CD14-positive monocyte (primary cell): ENCODE results near the gene MAGEA11. TPM values are rescaled to one million over a fixed set of nuclear protein-coding genes. Genes with fewer than 3 reads are reported as not detected.

ENCODE experiments used
- DNase-seq, 3 donors: peaks; one replicate each; pipeline ENCODE4 v3.0.0-alpha.2; 2011 to 2022
- H2AFZ ChIP-seq: 2 replicates; pipeline ENCODE4 v1.6.0; 2012; ENCODE audit warnings: mild to moderate bottlenecking, low read depth, low read length, inconsistent platforms; ENCODE audit not compliant: insufficient read depth, poor library complexity, severe bottlenecking
- H3K27ac ChIP-seq, 2 donors: 1 replicate in 1 of 2; 2 replicates in 1 of 2; pipeline ENCODE4 v1.5.1; 2012 to 2013; ENCODE audit warnings: low read length in 2 of 2, control low read depth in 1 of 2, inconsistent platforms in 1 of 2, low read depth in 1 of 2, mild to moderate bottlenecking in 1 of 2
- H3K27me3 ChIP-seq, 2 donors: one replicate each; pipeline versions ENCODE4 v1.6.0 to v1.6.1; 2011 to 2013; ENCODE audit warnings: low read length in 2 of 2; ENCODE audit not compliant: control insufficient read depth in 2 of 2, insufficient read depth in 2 of 2
- H3K36me3 ChIP-seq, 2 donors: replicated peaks in 1 of 2; 1 replicate in 1 of 2; 2 replicates in 1 of 2; pipeline versions ENCODE4 v1.5.1 to v1.6.1; 2012 to 2013; ENCODE audit warnings: low read length in 2 of 2, control low read depth in 1 of 2, inconsistent platforms in 1 of 2, mild to moderate bottlenecking in 1 of 2; ENCODE audit not compliant: insufficient read depth in 2 of 2, control insufficient read depth in 1 of 2
- H3K4me1 ChIP-seq, 2 donors: 1 replicate in 1 of 2; 2 replicates in 1 of 2; pipeline versions ENCODE4 v1.5.1 to v1.6.1; 2012 to 2013; ENCODE audit warnings: low read length in 2 of 2, control low read depth in 1 of 2, inconsistent platforms in 1 of 2, mild to moderate bottlenecking in 1 of 2, moderate library complexity in 1 of 2; ENCODE audit not compliant: insufficient read depth in 2 of 2, control insufficient read depth in 1 of 2
- H3K4me2 ChIP-seq: replicated peaks from 2 replicates; pipeline ENCODE3; 2012; ENCODE audit warnings: low read length, moderate library complexity, mild to moderate bottlenecking; ENCODE audit not compliant: poor library complexity, severe bottlenecking; ENCODE audit errors: extremely low read depth
- H3K4me3 ChIP-seq, 3 experiments: fragments of 200-600 bp in 1 of 3; sonication (generic) in 1 of 3; replicated peaks in 1 of 3; 1 replicate in 2 of 3; 2 replicates in 1 of 3; pipeline ENCODE4 v1.5.1; 2011 to 2013; ENCODE audit warnings: low read length in 3 of 3, mild to moderate bottlenecking in 3 of 3, control low read depth in 2 of 3, low read depth in 2 of 3, inconsistent platforms in 1 of 3, moderate library complexity in 1 of 3
- H3K79me2 ChIP-seq: 2 replicates; pipeline ENCODE4 v1.6.0; 2012; ENCODE audit warnings: mild to moderate bottlenecking, control low read depth, inconsistent platforms, low read length, moderate library complexity; ENCODE audit not compliant: insufficient read depth
- H3K9ac ChIP-seq: 2 replicates; pipeline ENCODE4 v1.6.0; 2017; ENCODE audit warnings: low read length, mild to moderate bottlenecking; ENCODE audit not compliant: insufficient read depth, poor library complexity, severe bottlenecking
- H3K9me3 ChIP-seq, 2 donors: replicated peaks in 1 of 2; 1 replicate in 1 of 2; 2 replicates in 1 of 2; pipeline versions ENCODE4 v1.5.1 to v1.6.1; 2012 to 2013; ENCODE audit warnings: low read length in 2 of 2, control low read depth in 1 of 2; ENCODE audit not compliant: control insufficient read depth in 1 of 2, insufficient read depth in 1 of 2
- H4K20me1 ChIP-seq: 2 replicates; pipeline ENCODE4 v1.6.0; 2012; ENCODE audit warnings: mild to moderate bottlenecking, low read length, control low read depth, moderate library complexity; ENCODE audit not compliant: insufficient read depth
- H3K27ac Mint-ChIP-seq, 7 donors: one replicate each; pipeline ENCODE4 v1.8.0; 2020; ENCODE audit warnings: mild to moderate bottlenecking in 7 of 7, mixed read lengths in 7 of 7, moderate library complexity in 6 of 7, inconsistent platforms in 2 of 7
- H3K27me3 Mint-ChIP-seq, 3 donors: one replicate each; pipeline ENCODE4 v1.8.0; 2021 to 2022; ENCODE audit warnings: low read depth in 3 of 3, mild to moderate bottlenecking in 3 of 3, mixed read lengths in 3 of 3, moderate library complexity in 3 of 3, inconsistent platforms in 1 of 3
- H3K36me3 Mint-ChIP-seq, 2 donors: one replicate each; pipeline ENCODE4 v1.8.0; 2020; ENCODE audit warnings: mixed read lengths in 2 of 2, inconsistent platforms in 1 of 2, mild to moderate bottlenecking in 1 of 2
- H3K4me1 Mint-ChIP-seq: one replicate; pipeline ENCODE4 v1.8.0; 2020; ENCODE audit warnings: mild to moderate bottlenecking, mixed read lengths
- H3K4me3 Mint-ChIP-seq, 2 donors: one replicate each; pipeline ENCODE4 v1.8.0; 2020; ENCODE audit warnings: mild to moderate bottlenecking in 2 of 2, mixed read lengths in 2 of 2, moderate library complexity in 1 of 2
- H3K9me3 Mint-ChIP-seq, 7 donors: one replicate each; pipeline ENCODE4 v1.8.0; 2020 to 2022; ENCODE audit warnings: mixed read lengths in 7 of 7, mild to moderate bottlenecking in 6 of 7, moderate library complexity in 6 of 7, inconsistent platforms in 2 of 7
- WGBS: methylation state at CpG from one replicate; pipeline ENCODE4 v1.1.5; 2013; ENCODE audit warnings: missing lambda C conversion rate; ENCODE audit not compliant: insufficient coverage; 5-methylcytosine and 5-hydroxymethylcytosine counted together
- intact Hi-C, 2 donors: fragments of 100-400 bp; cut with micrococcal nuclease; formaldehyde crosslinking; loops; one replicate each; pipeline versions ENCODE4 v1.15.0 to v1.15.1; 2023
- polyA plus RNA-seq, 3 donors: library from polyadenylated mRNA; depleted of rRNA in 1 of 3; unstranded in 2 of 3; stranded (reverse) in 1 of 3; fragments of 300-500 nt in 2 of 3; fragments of >200 nt in 1 of 3; fragmentation: Illumina TruSeq in 2 of 3; gene quantifications; 1 replicate in 2 of 3; 2 replicates in 1 of 3; pipeline ENCODE4 v1.2.3, GENCODE V29; 2012 to 2021
- TF ChIP-seq, protein P1 (sequence below): fragments of 200-600 bp; IDR thresholded peaks from one replicate; pipeline ENCODE4 v1.8.0; 2022; ENCODE audit warnings: antibody characterized with exemption, mild to moderate bottlenecking

Gene MAGEA11
- polyA plus RNA-seq, 3 donors = not detected

DNA sequence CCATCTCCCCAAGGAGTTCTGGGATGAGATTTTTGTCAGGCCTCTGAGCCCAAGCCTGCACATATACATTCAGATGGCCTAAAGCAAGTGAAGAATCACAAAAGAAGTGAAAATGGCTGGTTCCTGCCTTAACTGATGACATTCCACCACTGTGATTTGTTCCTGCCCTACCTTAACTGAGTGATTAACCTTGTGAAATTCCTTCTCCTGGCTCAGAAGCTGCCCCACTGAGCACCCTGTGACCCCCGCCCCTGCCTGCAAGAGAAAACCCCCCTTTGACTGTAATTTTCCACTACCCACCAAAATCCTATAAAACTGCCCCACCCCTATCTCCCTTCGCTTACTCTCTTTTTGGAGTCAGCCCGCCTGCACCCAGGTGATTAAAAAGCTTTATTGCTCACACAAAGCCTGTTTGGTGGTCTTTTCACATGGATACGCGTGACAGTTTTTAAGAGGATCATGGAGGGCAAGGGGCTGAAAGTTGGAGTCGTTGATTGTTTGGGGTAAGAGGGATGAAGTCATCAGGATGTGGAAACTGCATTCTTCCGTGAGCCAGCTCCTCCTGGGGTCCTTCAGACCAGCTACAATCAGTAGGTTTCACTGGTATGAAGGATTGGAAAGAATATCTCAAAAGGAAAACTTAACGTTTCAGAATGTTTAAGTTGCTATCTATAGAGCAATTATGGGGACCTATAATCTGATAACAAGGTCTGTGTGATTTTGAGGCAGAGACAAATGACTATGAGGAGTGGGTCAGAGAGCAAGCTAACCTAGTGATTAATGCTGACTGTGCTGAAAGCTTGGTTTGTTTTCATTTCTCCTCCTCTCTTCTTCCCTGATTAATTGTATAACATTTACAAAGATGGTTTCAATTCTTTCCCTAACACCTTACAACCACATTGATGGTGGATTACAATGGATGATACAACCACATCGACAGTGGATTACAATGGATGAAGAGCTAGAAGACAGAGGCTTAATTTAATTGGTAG is 28.6 kb upstream of the MAGEA11 start:
- Mint-ChIP-seq H3K27me3 (peaks cover 0 to 5% (median 5%) of the 10 kb centered on the region in 3 donors), H3K27ac (no peak overlapping the region), H3K4me3 (no peak overlapping the region), H3K36me3 (no peaks in the 10 kb centered on the region), H3K4me1 (no peaks in the 10 kb centered on the region), H3K9me3 (peaks cover 0 to 5% (median 0%) of the 10 kb centered on the region in 7 donors)
- no peaks in the 10 kb centered on the region for H3K9me3 ChIP-seq
- H3K27me3 ChIP-seq = no peaks in the 10 kb centered on the region
- H3K4me3 ChIP-seq = no peak overlapping the region
- TF ChIP-seq, protein P1, sequence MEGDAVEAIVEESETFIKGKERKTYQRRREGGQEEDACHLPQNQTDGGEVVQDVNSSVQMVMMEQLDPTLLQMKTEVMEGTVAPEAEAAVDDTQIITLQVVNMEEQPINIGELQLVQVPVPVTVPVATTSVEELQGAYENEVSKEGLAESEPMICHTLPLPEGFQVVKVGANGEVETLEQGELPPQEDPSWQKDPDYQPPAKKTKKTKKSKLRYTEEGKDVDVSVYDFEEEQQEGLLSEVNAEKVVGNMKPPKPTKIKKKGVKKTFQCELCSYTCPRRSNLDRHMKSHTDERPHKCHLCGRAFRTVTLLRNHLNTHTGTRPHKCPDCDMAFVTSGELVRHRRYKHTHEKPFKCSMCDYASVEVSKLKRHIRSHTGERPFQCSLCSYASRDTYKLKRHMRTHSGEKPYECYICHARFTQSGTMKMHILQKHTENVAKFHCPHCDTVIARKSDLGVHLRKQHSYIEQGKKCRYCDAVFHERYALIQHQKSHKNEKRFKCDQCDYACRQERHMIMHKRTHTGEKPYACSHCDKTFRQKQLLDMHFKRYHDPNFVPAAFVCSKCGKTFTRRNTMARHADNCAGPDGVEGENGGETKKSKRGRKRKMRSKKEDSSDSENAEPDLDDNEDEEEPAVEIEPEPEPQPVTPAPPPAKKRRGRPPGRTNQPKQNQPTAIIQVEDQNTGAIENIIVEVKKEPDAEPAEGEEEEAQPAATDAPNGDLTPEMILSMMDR = no peak
- H2AFZ ChIP-seq = no peak overlapping the region
- no peaks in the 10 kb centered on the region for H3K79me2 ChIP-seq
- no peaks in the 10 kb centered on the region for H3K4me1 ChIP-seq
- H3K36me3 ChIP-seq = no peaks in the 10 kb centered on the region
- H3K27ac ChIP-seq = no peak overlapping the region
- intact Hi-C loops = no loop called here
- WGBS = 87% methylated on average over 3 of the region's 9 CpGs
- no peak for DNase-seq
- no peaks in the 10 kb centered on the region for H4K20me1 ChIP-seq
- H3K4me2 ChIP-seq = no peak overlapping the region
- H3K9ac ChIP-seq = no peak overlapping the region

DNA sequence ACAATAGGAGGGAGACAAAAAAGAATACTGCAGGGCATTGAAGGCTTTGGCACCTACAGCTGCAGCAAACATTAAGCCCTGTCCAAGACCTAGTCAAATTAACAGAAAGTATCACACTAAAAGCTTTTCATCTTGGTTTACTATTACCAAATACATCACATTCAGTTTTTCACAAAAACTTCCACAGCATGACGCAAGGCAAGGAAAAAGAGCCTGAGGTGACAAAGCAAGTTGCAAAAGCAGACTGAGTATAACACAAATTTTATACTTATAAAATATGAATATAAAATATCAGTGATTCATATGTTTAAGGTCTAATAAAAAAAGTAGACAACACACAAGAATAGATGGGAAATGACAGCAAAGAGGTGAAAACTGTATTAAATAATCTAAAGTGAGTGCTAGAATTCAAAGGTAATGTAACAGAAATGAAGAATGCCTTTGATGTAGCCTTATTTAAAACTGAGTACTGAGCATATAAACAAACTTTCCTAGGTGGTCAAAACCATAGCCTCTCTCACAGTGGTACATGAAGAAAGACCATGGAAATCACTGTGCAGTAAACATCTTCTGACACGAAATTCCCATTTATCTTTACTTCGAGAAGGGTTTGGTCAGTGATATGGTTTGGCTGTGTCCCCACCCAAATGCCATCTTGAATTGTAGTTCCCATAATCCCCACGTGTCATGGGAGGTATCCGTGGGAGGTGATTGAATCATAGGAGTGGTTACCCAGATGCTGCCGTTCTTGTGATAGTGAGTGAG is 27.7 kb upstream of the MAGEA11 start:
- Histone ChIP-seq H3K27me3 (no peaks in the 10 kb centered on the region), H3K9me3 (no peaks in the 10 kb centered on the region), H3K4me2 (no peak overlapping the region), H3K9ac (no peak overlapping the region), H3K36me3 (no peaks in the 10 kb centered on the region), H3K79me2 (no peaks in the 10 kb centered on the region), H3K4me3 (no peak overlapping the region), H4K20me1 (no peaks in the 10 kb centered on the region), H3K4me1 (no peaks in the 10 kb centered on the region), H3K27ac (no peak overlapping the region), H2AFZ (no peak overlapping the region)
- Mint-ChIP-seq H3K4me1 (no peaks in the 10 kb centered on the region), H3K4me3 (no peak overlapping the region), H3K27me3 (peaks cover 0 to 5% (median 5%) of the 10 kb centered on the region in 3 donors), H3K36me3 (no peaks in the 10 kb centered on the region), H3K9me3 (peaks cover 0 to 5% (median 0%) of the 10 kb centered on the region in 7 donors), H3K27ac (no peak overlapping the region)
- TF ChIP-seq, protein P1 = no peak
- intact Hi-C loops = no loop called here
- DNase-seq = no peak
- no CpG with 5 or more reads among the region's 6 CpGs for WGBS
